PFSK-1 (cell line): ENCODE data around the gene LARP1.

Experiments used
- POLR2AphosphoS5 ChIP-seq: IDR thresholded peaks from 2 replicates; pipeline ENCODE4 v1.6.1; 2012; ENCODE audit warnings: low read depth, mild to moderate bottlenecking, control low read depth, low read length, moderate library complexity
- REST ChIP-seq, 2 experiments: IDR thresholded peaks; 2 replicates each; pipeline versions ENCODE4 v1.6.1 to v1.8.0; 2011 to 2012; ENCODE audit warnings: low read depth in 2 of 2, low read length in 2 of 2, control low read depth in 1 of 2, inconsistent platforms in 1 of 2, mild to moderate bottlenecking in 1 of 2, moderate library complexity in 1 of 2; ENCODE audit not compliant: insufficient read depth in 1 of 2

GRCh38 chr5:154727361-154727760 is 27.8 kb upstream of the LARP1 start:
- TF ChIP-seq REST (IDR thresholded peaks at IDR 0.05; ENCODE audit: insufficient read depth in 1 of 2, low read depth in 2 of 2, low read length in 2 of 2) (no peak), POLR2AphosphoS5 (no peak)
